GM23338 (cell line): ENCODE measurements around the gene RABL3. TPM values are rescaled to one million over a fixed set of nuclear protein-coding genes. Genes with fewer than 3 reads are reported as not detected.

Experiments used
- ATAC-seq: fragments of 200-7000 bp; cut with Tn5 transposase; 3 replicates; pipeline ENCODE4 v1.9.1; 2020
- DNase-seq: peaks from one replicate; pipeline ENCODE4 v3.0.0-alpha.2; 2015; ENCODE audit warnings: low spot score
- H2AFZ ChIP-seq: fragments of 200-600 bp; sonication (generic); 2 replicates; pipeline ENCODE4 v1.8.0; 2016; ENCODE audit warnings: antibody characterized with exemption, mild to moderate bottlenecking, moderate library complexity
- H3F3A ChIP-seq: fragments of 200-600 bp; sonication (generic); replicated peaks from 2 replicates; pipeline ENCODE4 v1.8.0; 2017; ENCODE audit warnings: antibody characterized with exemption, mixed run types, low read depth
- H3K27ac ChIP-seq: fragments of 200-600 bp; sonication (generic); 2 replicates; pipeline ENCODE4 v1.6.1; 2016; ENCODE audit warnings: low read depth
- H3K27me3 ChIP-seq: fragments of 200-600 bp; sonication (generic); 2 replicates; pipeline ENCODE4 v1.8.0; 2016; ENCODE audit warnings: mild to moderate bottlenecking, mixed run types, moderate library complexity; ENCODE audit not compliant: insufficient read depth
- H3K36me3 ChIP-seq: fragments of 200-600 bp; sonication (generic); 2 replicates; pipeline ENCODE4 v1.8.0; 2016; ENCODE audit warnings: mild to moderate bottlenecking; ENCODE audit not compliant: insufficient read depth
- H3K4me1 ChIP-seq: fragments of 200-600 bp; sonication (generic); 2 replicates; pipeline ENCODE4 v1.8.0; 2016; ENCODE audit warnings: mild to moderate bottlenecking, moderate library complexity; ENCODE audit not compliant: insufficient read depth
- H3K4me2 ChIP-seq: fragments of 200-600 bp; sonication (generic); 2 replicates; pipeline ENCODE4 v1.7.1; 2017; ENCODE audit warnings: mixed run types
- H3K4me3 ChIP-seq: fragments of 200-600 bp; sonication (generic); 2 replicates; pipeline ENCODE4 v1.6.1; 2016; ENCODE audit warnings: mixed run types
- H3K79me2 ChIP-seq: fragments of 200-600 bp; sonication (generic); replicated peaks from 2 replicates; pipeline ENCODE4 v1.8.0; 2017; ENCODE audit warnings: mild to moderate bottlenecking; ENCODE audit not compliant: insufficient read depth
- H3K9me2 ChIP-seq: fragments of 200-600 bp; sonication (generic); 2 replicates; pipeline ENCODE4 v1.8.0; 2017; ENCODE audit not compliant: insufficient read depth
- H4K20me1 ChIP-seq: fragments of 200-600 bp; sonication (generic); replicated peaks from 2 replicates; pipeline ENCODE4 v1.8.0; 2017; ENCODE audit warnings: mild to moderate bottlenecking; ENCODE audit not compliant: insufficient read depth
- H3K27ac Mint-ChIP-seq: 2 replicates; pipeline ENCODE4 v1.8.0; 2020; ENCODE audit warnings: inconsistent platforms, mild to moderate bottlenecking, moderate library complexity, mixed read lengths
- H3K27me3 Mint-ChIP-seq: 3 replicates; pipeline ENCODE4 v1.8.0; 2022; ENCODE audit warnings: low read depth, mild to moderate bottlenecking, moderate library complexity, mixed read lengths, inconsistent platforms; ENCODE audit not compliant: insufficient read depth, poor library complexity
- H3K36me3 Mint-ChIP-seq: 3 replicates; pipeline ENCODE4 v1.8.0; 2021; ENCODE audit warnings: low read depth, mild to moderate bottlenecking, inconsistent platforms, moderate library complexity, mixed read lengths
- H3K4me1 Mint-ChIP-seq: 3 replicates; pipeline ENCODE4 v1.8.0; 2020; ENCODE audit warnings: mild to moderate bottlenecking, inconsistent platforms, mixed read lengths
- H3K4me3 Mint-ChIP-seq: 3 replicates; pipeline ENCODE4 v1.8.0; 2021; ENCODE audit warnings: moderate library complexity, mild to moderate bottlenecking, inconsistent platforms, mixed read lengths
- H3K9me3 Mint-ChIP-seq: 3 replicates; pipeline ENCODE4 v1.8.0; 2020; ENCODE audit warnings: moderate library complexity, mild to moderate bottlenecking, inconsistent platforms, mixed read lengths
- CREB1 ChIP-seq: fragments of 250-450 bp; sonication (Bioruptor Pico); IDR thresholded peaks from 2 replicates; pipeline ENCODE4 v1.5.0; 2020; ENCODE audit warnings: low read depth, mild to moderate bottlenecking, moderate library complexity
- CTCF ChIP-seq, 2 experiments: fragments of 200-600 bp in 1 of 2; sonication (generic) in 1 of 2; conservative IDR thresholded peaks; 2 replicates each; pipeline versions ENCODE4 v1.5.1 to v1.6.1; 2016 to 2017; ENCODE audit warnings: antibody characterized with exemption in 2 of 2, low read depth in 2 of 2, mild to moderate bottlenecking in 2 of 2, moderate library complexity in 1 of 2
- EZH2 ChIP-seq: fragments of 200-600 bp; sonication (generic); IDR thresholded peaks from one replicate; pipeline ENCODE4 v1.8.0; 2017; ENCODE audit warnings: antibody characterized with exemption, mild to moderate bottlenecking, low read depth; ENCODE audit not compliant: unreplicated experiment
- EZH2phosphoT487 ChIP-seq: fragments of 200-600 bp; sonication (generic); IDR thresholded peaks from one replicate; pipeline ENCODE4 v1.8.1; 2018; ENCODE audit warnings: antibody characterized with exemption; ENCODE audit not compliant: unreplicated experiment
- JUNB ChIP-seq: IDR thresholded peaks from one replicate; pipeline ENCODE4 v1.6.1; 2016; ENCODE audit warnings: antibody characterized with exemption; ENCODE audit not compliant: unreplicated experiment
- NANOG ChIP-seq: IDR thresholded peaks from 2 replicates; pipeline ENCODE4 v1.6.1; 2016; ENCODE audit warnings: antibody characterized with exemption, borderline replicate concordance
- POLR2AphosphoS5 ChIP-seq: IDR thresholded peaks from 2 replicates; pipeline ENCODE4 v1.6.1; 2016; ENCODE audit warnings: antibody characterized with exemption, low read depth
- STAT1 ChIP-seq: IDR thresholded peaks from one replicate; pipeline ENCODE4 v1.6.1; 2016; ENCODE audit warnings: antibody characterized with exemption; ENCODE audit not compliant: unreplicated experiment
- ZNF114 ChIP-seq: fragments of 250-450 bp; sonication (Bioruptor Pico); IDR thresholded peaks from 2 replicates; pipeline ENCODE4 v1.5.0; 2020; ENCODE audit warnings: mild to moderate bottlenecking, moderate library complexity
- ZNF331 ChIP-seq: fragments of 250-450 bp; sonication (Bioruptor Pico); IDR thresholded peaks from 2 replicates; pipeline ENCODE4 v1.5.0; 2020; ENCODE audit warnings: low read depth, mild to moderate bottlenecking, moderate library complexity
- ZNF462 ChIP-seq: fragments of 250-450 bp; sonication (Bioruptor Pico); IDR thresholded peaks from 2 replicates; pipeline ENCODE4 v1.5.0; 2020; ENCODE audit warnings: mild to moderate bottlenecking, moderate library complexity
- polyA plus RNA-seq: library from polyadenylated mRNA; unstranded; fragments of >200 nt; fragmentation: Nextera tagmentation; extraction: Ambion mirVana; gene quantifications from 2 replicates; pipeline ENCODE4 v1.2.1, GENCODE V29; 2016
- total RNA-seq: library from RNA; depleted of rRNA; stranded (reverse); fragments of >200 nt; shearing (Covaris generic); gene quantifications from 2 replicates; pipeline ENCODE4 v1.2.3, GENCODE V29; 2014
- TF ChIP-seq, protein P1 (sequence below): IDR thresholded peaks from 2 replicates; pipeline ENCODE4 v1.6.1; 2016; ENCODE audit warnings: antibody characterized with exemption
- TF ChIP-seq, protein P2 (sequence below): IDR thresholded peaks from one replicate; pipeline ENCODE4 v1.6.1; 2018; ENCODE audit warnings: antibody characterized with exemption; ENCODE audit not compliant: unreplicated experiment

Gene RABL3
- total and polyA plus RNA-seq, 2 experiments from 2014 or later = 7.8 to 9.8 TPM

GRCh38 chr3:120693439-120694171 is 48.7 kb downstream of the RABL3 start:
- Histone ChIP-seq H3K36me3 (no peaks in the 10 kb centered on the region), H3K79me2 (no peaks in the 10 kb centered on the region), H3F3A (no peaks in the 10 kb centered on the region), H3K27ac (no peak overlapping the region; the same call in 1 of the 2 replicates), H3K4me2 (no peak overlapping the region), H4K20me1 (no peaks in the 10 kb centered on the region), H2AFZ (no peak overlapping the region), H3K27me3 (no peaks in the 10 kb centered on the region), H3K4me3 (no peak overlapping the region), H3K4me1 (peaks cover 47% of the 10 kb centered on the region), H3K9me2 (no peaks in the 10 kb centered on the region)
- Mint-ChIP-seq H3K27ac (peak overlapping the region; percentile 95), H3K4me3 (no peak overlapping the region), H3K27me3 (no peaks in the 10 kb centered on the region), H3K36me3 (peaks cover 4% of the 10 kb centered on the region; the same call in 2 of the 3 replicates), H3K9me3 (no peaks in the 10 kb centered on the region), H3K4me1 (peaks cover 51% of the 10 kb centered on the region)
- no peak for DNase-seq
- no peak for TF ChIP-seq CREB1 (CRISPR knock-in tag)
- TF ChIP-seq JUNB = no peak
- TF ChIP-seq, protein P1, sequence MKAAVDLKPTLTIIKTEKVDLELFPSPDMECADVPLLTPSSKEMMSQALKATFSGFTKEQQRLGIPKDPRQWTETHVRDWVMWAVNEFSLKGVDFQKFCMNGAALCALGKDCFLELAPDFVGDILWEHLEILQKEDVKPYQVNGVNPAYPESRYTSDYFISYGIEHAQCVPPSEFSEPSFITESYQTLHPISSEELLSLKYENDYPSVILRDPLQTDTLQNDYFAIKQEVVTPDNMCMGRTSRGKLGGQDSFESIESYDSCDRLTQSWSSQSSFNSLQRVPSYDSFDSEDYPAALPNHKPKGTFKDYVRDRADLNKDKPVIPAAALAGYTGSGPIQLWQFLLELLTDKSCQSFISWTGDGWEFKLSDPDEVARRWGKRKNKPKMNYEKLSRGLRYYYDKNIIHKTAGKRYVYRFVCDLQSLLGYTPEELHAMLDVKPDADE = no peak
- no peak for TF ChIP-seq EZH2phosphoT487
- TF ChIP-seq, protein P2, sequence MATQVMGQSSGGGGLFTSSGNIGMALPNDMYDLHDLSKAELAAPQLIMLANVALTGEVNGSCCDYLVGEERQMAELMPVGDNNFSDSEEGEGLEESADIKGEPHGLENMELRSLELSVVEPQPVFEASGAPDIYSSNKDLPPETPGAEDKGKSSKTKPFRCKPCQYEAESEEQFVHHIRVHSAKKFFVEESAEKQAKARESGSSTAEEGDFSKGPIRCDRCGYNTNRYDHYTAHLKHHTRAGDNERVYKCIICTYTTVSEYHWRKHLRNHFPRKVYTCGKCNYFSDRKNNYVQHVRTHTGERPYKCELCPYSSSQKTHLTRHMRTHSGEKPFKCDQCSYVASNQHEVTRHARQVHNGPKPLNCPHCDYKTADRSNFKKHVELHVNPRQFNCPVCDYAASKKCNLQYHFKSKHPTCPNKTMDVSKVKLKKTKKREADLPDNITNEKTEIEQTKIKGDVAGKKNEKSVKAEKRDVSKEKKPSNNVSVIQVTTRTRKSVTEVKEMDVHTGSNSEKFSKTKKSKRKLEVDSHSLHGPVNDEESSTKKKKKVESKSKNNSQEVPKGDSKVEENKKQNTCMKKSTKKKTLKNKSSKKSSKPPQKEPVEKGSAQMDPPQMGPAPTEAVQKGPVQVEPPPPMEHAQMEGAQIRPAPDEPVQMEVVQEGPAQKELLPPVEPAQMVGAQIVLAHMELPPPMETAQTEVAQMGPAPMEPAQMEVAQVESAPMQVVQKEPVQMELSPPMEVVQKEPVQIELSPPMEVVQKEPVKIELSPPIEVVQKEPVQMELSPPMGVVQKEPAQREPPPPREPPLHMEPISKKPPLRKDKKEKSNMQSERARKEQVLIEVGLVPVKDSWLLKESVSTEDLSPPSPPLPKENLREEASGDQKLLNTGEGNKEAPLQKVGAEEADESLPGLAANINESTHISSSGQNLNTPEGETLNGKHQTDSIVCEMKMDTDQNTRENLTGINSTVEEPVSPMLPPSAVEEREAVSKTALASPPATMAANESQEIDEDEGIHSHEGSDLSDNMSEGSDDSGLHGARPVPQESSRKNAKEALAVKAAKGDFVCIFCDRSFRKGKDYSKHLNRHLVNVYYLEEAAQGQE = no peak
- no peak for TF ChIP-seq ZNF462
- TF ChIP-seq ZNF331 = no peak
- TF ChIP-seq CTCF (conservative IDR thresholded peaks at IDR 0.05; ENCODE audit: low read depth in 2 of 2) = no peak
- no peak for TF ChIP-seq EZH2
- TF ChIP-seq NANOG = no peak
- TF ChIP-seq STAT1 = no peak
- TF ChIP-seq POLR2AphosphoS5 = no peak
- no peak for TF ChIP-seq ZNF114 (CRISPR knock-in tag)
- ATAC-seq = no peak; the same call in 2 of the 3 replicates
